CD4-positive, alpha-beta T cell treated with Interleukin-15 for 4 hours (primary cell): ENCODE data around the gene KRT39.
"Not testable (repeated sequence)": the region's sequence is repeated elsewhere in the genome, so short reads cannot be mapped to it uniquely, and the experiment has no call there.

Source experiments
- DNase-seq: peaks from one replicate; pipeline ENCODE4 v3.0.0-alpha.2; 2020; ENCODE audit warnings: low spot score

The KRT39 gene

DNA sequence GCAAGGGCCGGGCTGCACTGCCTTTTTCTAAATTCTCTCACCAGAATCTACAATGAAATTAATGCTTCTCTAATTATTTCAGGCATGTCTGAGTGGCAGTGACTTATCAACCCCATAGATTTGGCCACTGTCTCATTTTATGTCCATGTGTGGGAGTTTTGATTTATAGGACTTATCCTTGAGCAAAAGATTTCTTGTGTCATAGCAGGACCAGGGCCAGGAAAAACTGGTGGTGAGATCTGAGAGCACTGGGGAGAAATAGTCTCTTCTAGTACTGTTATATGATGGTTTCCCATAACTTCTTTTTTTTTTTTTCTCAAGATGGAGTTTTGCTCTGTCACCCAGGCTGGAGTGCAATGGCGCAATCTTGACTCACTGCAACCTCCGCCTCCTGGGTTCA is 27.8 kb downstream of the KRT39 start:
- DNase-seq = no peak

DNA sequence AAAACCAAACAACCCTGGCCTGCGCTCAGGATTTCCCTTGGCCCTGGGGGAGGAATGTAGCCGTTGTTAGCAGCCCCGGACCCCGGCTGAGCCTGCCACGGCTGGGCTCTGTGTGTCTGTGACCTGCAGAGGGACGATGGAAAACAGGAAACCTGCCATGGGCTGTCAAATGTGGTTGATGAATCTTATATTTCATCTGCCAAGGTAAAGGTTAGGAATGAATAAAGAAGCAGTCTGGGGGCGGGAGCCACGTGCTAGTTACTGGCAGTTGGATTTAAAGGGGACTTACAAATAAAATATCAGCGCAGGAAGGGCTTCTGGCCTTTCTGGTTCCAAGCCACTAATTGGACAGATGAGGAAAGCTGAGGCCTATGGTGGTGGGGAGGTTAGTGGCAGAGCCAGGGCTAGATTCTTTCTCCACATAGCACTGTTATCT is 29.3 kb downstream of the KRT39 start, which contains the start of gene KRT23:
KRT23 (minus strand) TSS at position 263 of the 436 bp plus-strand sequence. CDS start 1,043 bp downstream, outside the sequence.
- DNase-seq = no peak

DNA sequence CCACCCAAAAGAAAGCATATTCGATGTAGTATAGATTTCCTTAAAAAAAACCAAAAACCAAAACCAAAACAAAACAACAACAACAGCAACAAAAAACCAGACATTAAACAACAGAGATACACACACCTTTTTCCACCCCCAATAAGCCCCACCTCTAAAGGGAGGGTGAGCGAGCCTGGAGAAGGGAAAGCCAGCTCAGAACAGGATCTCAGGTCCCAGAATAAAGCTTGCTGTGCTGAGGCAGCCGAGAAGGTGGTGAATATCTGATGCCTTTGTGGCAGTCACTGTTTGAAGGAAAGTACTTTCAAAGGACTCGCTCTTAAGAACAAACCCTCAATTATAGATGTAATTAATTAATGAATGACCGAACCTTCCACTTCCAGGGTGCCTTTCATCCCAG is 29.8 kb downstream of the KRT39 start:
- no peak for DNase-seq

DNA sequence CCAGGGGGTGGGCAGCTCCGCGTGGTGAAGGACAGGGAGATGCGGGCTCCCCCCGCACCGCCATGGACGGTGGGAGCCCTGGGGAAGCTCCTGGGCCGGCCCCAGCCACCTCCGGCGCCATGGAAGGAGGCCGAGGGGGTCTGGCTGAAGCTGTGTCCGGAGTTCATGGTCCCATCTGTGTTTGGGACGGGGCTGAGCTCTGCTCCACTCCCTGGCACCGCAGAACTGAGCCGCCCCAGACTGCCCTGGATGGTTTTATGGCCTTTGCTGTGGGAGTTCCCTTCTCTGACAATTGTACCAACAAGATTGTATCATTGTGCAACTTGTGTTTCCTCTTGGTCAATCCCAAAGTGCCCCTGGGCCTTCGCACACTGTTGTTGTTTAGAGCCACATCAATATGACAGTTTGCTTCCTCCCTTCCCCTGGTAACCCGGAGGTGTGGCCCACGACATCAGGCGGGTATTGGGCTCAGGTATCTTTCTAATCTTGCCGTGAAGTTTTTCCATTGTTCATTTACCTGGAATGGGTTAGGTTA is 30.2 kb downstream of the KRT39 start:
- no peak for DNase-seq

DNA sequence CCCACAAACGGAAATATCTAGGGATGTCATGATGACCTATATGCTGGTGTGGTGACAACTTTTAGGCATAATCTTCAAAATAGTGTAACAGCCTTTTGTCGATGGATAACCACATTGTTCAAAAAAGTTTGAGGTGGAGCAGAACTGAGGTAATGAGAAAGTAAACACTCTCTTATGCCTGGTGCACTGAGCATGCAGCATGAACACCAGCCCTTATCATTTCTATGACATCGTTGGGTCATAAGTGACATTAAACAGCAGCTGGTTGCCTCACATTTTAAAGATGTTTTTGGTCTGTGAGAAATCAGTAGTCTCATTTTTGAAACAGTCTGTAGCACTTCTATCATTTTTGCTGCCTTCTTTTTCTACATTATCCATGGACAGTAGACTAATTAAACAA is 31.1 kb downstream of the KRT39 start:
- DNase-seq = no peak

DNA sequence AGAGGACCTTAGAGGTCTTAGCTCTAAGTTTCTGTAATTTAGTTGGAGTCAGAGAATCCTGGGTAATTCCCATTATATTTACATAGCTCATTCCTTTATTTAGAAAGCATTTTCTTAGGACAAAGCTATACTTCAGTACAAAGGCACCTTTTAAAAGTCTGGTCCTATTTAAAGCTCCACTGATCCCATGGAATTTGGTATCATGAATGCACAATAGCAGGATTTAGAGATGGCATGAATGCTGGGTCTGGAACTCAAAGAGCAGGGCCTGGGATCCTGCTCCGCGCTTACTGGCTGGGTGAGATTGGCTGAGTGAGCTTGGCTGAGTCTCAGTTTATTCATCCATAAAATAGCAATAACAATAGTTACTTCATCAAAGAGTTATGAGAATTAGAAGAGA is 34.1 kb downstream of the KRT39 start:
- DNase-seq = no peak

- DNase-seq = no peak
Measured at GRCh38 chr17:40931311-40931710, 35.4 kb downstream of the KRT39 start.

DNA sequence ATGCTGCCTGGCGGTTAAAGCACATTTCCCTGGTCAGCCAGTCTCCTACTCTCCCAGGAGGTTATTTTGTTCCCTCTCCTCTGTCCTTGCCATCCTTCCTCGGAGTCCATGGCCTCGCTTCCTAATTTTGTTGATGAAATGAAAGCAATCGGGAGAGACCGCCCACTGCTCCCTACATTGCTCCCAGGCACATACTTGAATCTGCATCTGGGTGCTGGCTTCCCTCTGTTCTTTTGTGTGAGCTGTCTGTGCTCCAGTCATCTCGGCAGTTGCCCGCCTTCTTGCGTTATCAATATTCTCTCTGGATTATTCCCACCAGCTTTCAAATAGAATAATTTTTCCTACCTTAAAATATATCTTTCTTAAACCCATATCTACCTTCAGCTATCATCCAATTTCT is 40.4 kb downstream of the KRT39 start:
- no peak for DNase-seq

DNA sequence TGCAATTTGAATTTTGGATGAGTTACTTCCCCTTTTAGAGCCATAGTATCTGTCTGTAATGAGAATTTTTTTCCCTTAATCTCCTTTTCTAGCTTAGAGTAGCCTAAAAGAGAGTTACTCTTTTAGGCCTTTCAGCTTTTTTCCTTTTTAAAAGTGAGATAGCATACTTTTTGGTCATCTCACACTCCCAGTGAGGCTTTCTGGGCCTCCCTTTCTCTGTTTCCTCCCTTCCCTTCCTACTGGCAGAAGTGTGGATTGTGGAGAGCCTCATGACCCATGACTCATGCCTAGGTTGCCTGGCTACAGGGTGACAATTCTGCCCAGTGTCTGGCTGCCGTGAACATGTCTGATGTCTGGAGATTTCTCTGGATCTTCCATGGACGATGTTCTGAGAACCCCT is 44.5 kb downstream of the KRT39 start:
- DNase-seq = no peak

DNA sequence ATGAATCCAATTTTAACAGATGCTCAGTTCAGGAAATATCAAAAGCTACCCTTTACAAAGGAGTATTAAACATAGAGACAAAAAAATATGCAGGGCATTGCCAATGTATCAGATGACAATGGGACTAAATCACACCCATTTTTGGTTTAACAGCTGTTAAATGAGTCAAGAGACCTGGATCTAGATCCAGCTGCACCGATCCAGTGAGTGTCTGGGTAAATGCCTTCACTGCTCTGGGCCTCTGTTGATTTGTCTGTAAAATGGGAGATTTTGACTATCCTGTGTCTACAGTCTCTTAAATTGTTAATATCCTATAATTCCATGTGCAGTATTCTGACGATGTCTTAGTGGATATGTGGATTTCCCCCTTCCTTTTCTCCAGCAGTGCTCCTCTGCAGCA is 45.7 kb downstream of the KRT39 start:
- no peak for DNase-seq

- not testable (repeated sequence) for DNase-seq
Measured at GRCh38 chr17:40917116-40917515, 49.6 kb downstream of the KRT39 start.

DNA sequence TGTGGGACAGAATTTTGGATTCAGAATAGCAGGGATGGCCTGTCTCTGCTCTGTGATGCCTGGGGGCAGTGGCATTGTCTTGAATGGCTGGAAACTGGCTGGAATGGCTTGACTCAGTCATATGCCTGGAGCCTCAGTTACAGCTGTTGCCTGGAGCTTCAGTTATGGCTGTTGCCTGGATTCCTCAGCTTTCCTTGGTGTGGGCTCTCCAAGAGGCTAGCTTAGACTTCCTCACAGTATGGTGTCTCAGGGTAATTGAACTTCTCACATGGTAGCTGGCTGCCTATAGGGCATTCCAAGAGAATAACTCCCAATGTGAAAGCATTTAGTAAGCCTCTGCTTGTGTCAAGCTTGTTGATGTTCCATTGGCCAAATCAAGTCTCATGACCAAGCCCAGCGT is 50.4 kb downstream of the KRT39 start:
- no peak for DNase-seq

DNA sequence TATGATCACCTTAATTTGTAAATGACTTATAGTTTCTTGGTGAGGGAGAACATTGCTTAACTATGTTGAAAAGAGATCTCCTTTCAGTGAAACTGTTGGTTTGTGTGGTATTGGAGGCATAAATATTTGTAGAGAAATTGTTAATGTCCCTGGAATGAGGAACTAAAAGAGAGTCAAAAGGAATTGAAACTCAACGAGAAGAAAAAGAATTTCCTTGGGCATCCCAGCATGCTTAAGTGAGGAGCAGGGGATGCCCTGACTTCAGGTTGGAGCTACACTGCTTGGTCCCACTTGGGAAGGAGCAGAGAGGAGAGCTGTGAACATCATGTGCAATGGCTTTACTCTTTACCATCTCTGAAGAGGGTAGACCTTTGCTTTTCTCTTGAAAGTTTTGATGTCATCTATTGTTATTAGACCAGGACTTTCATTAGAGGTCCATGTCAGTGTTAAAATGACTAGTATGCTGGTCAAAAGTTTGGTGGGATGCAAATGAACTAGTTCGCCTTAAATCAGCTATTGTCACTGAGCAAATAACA is 51.0 kb downstream of the KRT39 start:
- DNase-seq = no peak

- DNase-seq = no peak
Measured at GRCh38 chr17:40915199-40915661, 51.5 kb downstream of the KRT39 start.

DNA sequence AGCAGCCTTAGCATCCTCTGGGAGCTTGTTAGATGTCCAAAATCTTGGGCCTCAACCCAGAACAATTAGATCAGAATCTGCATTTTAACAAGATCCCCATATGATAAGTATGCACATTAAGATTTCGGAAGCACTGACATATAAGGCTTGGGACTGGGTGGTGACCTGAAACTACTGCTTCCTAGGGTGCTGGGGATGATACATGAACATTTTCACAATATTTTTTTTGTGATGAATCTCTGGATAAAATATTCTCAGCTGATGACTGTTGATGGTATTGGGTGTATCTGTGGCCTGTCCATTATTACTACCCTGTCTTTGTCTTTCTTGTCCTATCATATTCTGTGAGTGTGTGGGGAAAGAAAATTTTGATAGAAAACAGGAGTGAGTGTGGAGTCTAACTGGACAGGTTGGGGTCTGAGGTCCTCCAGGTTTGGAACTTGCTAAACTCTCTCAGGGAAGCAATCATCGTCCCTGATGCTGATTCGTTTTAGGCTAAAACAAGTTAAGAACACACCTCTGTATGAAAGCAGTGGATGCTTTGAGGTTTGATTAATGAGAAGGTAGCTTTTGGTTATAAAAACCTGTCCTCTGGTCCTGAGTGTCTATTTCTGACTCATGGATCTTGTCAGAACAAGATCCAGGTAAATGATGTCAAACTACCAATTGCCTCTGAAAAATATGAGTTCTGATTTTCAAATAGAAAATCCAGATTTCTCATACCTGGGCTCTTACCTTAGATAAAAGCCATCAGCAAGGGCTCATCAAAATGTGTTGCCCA is 52.5 kb downstream of the KRT39 start:
- no peak for DNase-seq

- DNase-seq = no peak
Measured at GRCh38 chr17:40912486-40913210, 54.1 kb downstream of the KRT39 start.

DNA sequence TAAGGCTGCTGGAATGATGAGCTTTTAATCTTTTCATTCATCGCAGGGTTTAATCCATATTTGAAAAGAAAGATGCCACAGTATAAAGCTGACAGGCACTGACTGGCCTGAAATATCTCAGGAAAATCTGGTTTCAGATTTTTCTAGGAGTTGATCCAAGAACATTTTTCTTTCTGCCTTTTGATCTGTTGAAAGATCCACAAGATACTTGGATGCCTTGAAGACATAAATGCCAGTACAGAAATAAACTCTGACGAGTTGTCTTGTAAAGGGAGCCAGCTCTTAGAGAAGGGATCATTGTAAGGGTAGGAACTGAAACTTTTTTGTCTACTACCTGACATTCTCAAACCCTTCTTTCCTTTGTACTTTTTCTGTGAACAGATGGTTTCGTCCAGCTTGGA is 56.3 kb downstream of the KRT39 start:
- DNase-seq = no peak

- no peak for DNase-seq
Measured at GRCh38 chr17:40909755-40910154, 57.0 kb downstream of the KRT39 start.

DNA sequence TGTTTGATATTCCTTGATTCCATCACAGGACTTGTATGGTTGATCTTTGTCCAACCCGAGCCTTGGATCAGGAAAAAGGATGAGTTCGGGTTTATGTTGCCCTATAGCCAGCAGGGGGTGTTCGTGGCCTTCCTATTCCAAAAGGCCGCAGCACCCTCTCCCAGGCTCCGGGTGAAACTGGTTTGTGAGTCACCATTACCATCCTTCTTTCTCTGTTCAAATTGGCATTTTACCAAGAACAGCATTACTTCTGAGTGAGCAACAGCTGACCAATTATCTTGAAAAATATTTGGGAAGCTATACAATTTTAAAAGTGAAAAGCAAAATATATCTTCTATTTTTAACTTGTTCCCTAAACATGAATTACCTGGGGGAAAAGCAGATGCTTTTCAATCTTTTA is 57.4 kb downstream of the KRT39 start:
- peak; percentile 77 for DNase-seq
